ENCODE data around the gene COLGALT1.

DNA sequence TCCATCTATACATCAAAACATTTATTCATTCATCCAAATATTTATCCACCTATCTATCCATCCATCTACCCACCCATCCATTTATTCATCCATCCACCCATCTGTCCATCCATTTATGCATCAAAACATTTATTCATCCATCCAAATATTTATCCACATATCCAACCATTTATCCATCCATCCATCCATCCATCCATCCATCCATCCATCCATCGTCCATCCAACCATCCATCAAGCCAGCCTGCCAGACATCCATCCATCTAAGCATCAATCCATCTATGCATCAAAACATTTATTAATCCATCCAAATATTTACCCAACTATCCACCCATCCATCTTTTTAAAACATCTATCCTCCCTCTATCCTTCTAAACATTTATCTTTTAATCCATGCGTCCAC is 70.5 kb downstream of the COLGALT1 start:
- TF ChIP-seq, protein P1, sequence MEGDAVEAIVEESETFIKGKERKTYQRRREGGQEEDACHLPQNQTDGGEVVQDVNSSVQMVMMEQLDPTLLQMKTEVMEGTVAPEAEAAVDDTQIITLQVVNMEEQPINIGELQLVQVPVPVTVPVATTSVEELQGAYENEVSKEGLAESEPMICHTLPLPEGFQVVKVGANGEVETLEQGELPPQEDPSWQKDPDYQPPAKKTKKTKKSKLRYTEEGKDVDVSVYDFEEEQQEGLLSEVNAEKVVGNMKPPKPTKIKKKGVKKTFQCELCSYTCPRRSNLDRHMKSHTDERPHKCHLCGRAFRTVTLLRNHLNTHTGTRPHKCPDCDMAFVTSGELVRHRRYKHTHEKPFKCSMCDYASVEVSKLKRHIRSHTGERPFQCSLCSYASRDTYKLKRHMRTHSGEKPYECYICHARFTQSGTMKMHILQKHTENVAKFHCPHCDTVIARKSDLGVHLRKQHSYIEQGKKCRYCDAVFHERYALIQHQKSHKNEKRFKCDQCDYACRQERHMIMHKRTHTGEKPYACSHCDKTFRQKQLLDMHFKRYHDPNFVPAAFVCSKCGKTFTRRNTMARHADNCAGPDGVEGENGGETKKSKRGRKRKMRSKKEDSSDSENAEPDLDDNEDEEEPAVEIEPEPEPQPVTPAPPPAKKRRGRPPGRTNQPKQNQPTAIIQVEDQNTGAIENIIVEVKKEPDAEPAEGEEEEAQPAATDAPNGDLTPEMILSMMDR (IDR thresholded peaks at IDR 0.05), result no peak
- TF ChIP-seq POLR2A (IDR thresholded peaks at IDR 0.05), result no peak

Measured in thyroid gland (tissue), 4 donors.